Testis (tissue), 3 donors: ENCODE data around the gene CFAP61. TPM values are rescaled to one million over a fixed set of nuclear protein-coding genes. Genes with fewer than 3 reads are reported as not detected.
"Not testable (repeated sequence)": the region's sequence is repeated elsewhere in the genome, so short reads cannot be mapped to it uniquely, and the experiment has no call there.

Source experiments
- DNase-seq: peaks from one replicate; pipeline ENCODE4 v3.0.0-alpha.2; 2019
- H3K27ac ChIP-seq, 2 donors: fragments of 200-600 bp; sonication (generic); one replicate each; pipeline ENCODE4 v1.5.1; 2019
- H3K27me3 ChIP-seq: fragments of 200-600 bp; sonication (generic); one replicate; pipeline ENCODE4 v1.5.1; 2019
- H3K36me3 ChIP-seq: fragments of 200-600 bp; sonication (generic); one replicate; pipeline ENCODE4 v1.5.1; 2017; ENCODE audit warnings: low read depth; ENCODE audit errors: missing control alignments
- H3K4me1 ChIP-seq: fragments of 200-600 bp; sonication (generic); one replicate; pipeline ENCODE4 v1.5.1; 2019
- H3K4me3 ChIP-seq, 2 donors: fragments of 200-600 bp; sonication (generic); one replicate each; pipeline ENCODE4 v1.5.1; 2017 to 2019
- H3K9me3 ChIP-seq: fragments of 200-600 bp; sonication (generic); one replicate; pipeline ENCODE4 v1.5.1; 2017
- POLR2A ChIP-seq: fragments of 450-650 bp; IDR thresholded peaks from one replicate; pipeline ENCODE4 v1.6.1; 2017; ENCODE audit warnings: antibody characterized with exemption, mild to moderate bottlenecking, moderate library complexity
- WGBS, 2 donors: methylation state at CpG; one replicate each; pipeline ENCODE4 v1.1.5; 2018; 5-methylcytosine and 5-hydroxymethylcytosine counted together
- intact Hi-C: fragments of 100-400 bp; cut with DNase I; formaldehyde crosslinking; loops from one replicate; pipeline ENCODE4 v1.15.1; 2023; ENCODE audit warnings: low total_unique reads
- polyA plus RNA-seq: library from polyadenylated mRNA; stranded (reverse); fragments of 350-450 nt; fragmentation: Illumina TruSeq; extraction: RNeasy Lipid Tissue Mini Kit (QIAGEN cat#74804); gene quantifications from one replicate; pipeline ENCODE4 v1.2.3, GENCODE V29; 2014; ENCODE audit warnings: low read depth, low replicate concordance; ENCODE audit not compliant: insufficient read depth
- total RNA-seq, 2 donors: library from RNA; depleted of rRNA; stranded (reverse); fragments of >200 nt; gene quantifications; one replicate each; pipeline ENCODE4 v1.2.3, GENCODE V29; 2016
- TF ChIP-seq, protein P1 (sequence below), 3 experiments: fragments of 450-650 bp in 2 of 3; fragments of 200-600 bp in 1 of 3; sonication (generic) in 1 of 3; IDR thresholded peaks; one replicate each; pipeline ENCODE4 v1.5.1; 2016 to 2019; ENCODE audit warnings: antibody characterized with exemption in 3 of 3, mild to moderate bottlenecking in 2 of 3, moderate library complexity in 1 of 3

The CFAP61 gene
- total and polyA plus RNA-seq, 3 donors from 2014 or later: 21.4 to 76.0 (median 27.3) TPM

DNA sequence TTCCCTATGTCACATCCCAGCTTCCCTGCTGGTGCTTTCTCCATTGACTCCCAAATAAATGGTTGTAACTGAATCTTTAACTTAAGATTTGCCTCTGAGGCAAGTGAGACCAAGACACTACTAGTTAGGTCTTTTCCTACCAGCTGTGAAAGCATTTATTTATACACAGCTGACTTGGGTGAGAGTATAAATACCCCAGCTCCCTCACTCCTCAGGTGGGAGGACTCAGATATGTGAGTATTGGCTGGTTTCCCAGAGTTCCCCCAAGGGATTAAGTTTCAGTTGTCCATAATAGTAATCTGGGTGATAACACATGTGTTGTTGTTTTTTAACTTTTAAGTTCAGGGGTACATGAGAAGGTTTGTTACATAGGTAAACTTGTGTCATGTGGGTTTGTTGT, 49.8 kb downstream of the CFAP61 start:
- Histone ChIP-seq H3K36me3 (no peaks in the 10 kb centered on the region), H3K27ac (no peak overlapping the region), H3K4me3 (no peak overlapping the region), H3K9me3 (no peaks in the 10 kb centered on the region), H3K4me1 (no peaks in the 10 kb centered on the region), H3K27me3 (no peaks in the 10 kb centered on the region)
- intact Hi-C loops: no loop called here
- TF ChIP-seq, protein P1, sequence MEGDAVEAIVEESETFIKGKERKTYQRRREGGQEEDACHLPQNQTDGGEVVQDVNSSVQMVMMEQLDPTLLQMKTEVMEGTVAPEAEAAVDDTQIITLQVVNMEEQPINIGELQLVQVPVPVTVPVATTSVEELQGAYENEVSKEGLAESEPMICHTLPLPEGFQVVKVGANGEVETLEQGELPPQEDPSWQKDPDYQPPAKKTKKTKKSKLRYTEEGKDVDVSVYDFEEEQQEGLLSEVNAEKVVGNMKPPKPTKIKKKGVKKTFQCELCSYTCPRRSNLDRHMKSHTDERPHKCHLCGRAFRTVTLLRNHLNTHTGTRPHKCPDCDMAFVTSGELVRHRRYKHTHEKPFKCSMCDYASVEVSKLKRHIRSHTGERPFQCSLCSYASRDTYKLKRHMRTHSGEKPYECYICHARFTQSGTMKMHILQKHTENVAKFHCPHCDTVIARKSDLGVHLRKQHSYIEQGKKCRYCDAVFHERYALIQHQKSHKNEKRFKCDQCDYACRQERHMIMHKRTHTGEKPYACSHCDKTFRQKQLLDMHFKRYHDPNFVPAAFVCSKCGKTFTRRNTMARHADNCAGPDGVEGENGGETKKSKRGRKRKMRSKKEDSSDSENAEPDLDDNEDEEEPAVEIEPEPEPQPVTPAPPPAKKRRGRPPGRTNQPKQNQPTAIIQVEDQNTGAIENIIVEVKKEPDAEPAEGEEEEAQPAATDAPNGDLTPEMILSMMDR (IDR thresholded peaks at IDR 0.05): no peak
- no peak for TF ChIP-seq POLR2A
- DNase-seq: no peak

DNA sequence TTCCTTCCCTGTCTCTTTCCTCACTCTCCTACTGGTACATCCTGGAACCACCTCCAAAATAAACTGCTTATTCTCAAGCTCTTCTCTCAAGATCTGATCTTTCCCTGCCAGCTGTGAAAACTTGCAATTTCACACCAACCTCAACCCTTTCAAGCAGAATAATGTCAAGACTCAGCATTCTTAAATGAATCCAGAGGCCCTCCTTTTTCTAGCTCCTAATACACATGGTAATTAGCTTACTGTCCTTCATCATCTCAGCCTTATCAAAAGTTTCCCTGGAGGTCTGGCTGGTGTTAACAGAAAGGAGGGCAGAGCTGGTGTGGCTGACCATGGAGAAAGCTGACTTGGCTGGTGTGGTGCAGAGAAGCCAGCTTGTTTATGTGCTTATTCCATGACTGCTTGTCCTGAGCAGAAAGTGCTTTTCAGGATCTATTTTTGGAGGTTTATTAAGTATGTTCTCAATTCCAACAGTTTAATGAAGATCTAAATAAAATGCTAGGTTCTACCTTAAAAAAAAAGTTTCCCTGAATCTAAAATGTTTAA, 50.5 kb downstream of the CFAP61 start:
- Histone ChIP-seq H3K4me1 (no peaks in the 10 kb centered on the region), H3K36me3 (no peaks in the 10 kb centered on the region), H3K9me3 (no peaks in the 10 kb centered on the region), H3K27ac (no peak overlapping the region), H3K4me3 (no peak overlapping the region), H3K27me3 (no peaks in the 10 kb centered on the region)
- TF ChIP-seq, protein P1 (IDR thresholded peaks at IDR 0.05): no peak
- TF ChIP-seq POLR2A: no peak
- intact Hi-C loops: no loop called here
- no peak for DNase-seq

DNA sequence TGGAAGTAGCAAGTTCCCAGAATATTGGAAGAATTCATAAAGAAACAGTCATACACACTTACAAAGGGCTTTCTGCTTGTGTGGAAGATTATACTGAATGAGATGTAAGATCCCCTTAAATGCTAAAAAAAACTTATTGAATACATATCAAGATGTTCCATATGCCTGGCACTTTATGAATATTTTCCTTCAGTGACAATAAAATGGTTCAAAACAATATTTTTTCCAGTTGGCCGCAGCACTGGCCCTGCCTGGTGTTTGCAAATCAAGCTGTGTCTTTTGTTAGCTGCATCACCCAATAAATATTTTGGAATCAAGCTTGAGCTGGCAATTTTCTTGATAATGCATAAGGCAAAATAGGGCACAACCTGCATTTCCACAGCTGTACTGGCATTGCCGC, 51.2 kb downstream of the CFAP61 start:
- intact Hi-C loops: no loop called here
- Histone ChIP-seq H3K36me3 (no peaks in the 10 kb centered on the region), H3K27ac (no peak overlapping the region), H3K9me3 (no peaks in the 10 kb centered on the region), H3K4me1 (no peaks in the 10 kb centered on the region), H3K27me3 (no peaks in the 10 kb centered on the region), H3K4me3 (no peak overlapping the region)
- DNase-seq: no peak
- 86 to 89% methylated on average over 2 of the region's 2 CpGs for WGBS, 2 donors
- TF ChIP-seq, protein P1 (IDR thresholded peaks at IDR 0.05): no peak
- no peak for TF ChIP-seq POLR2A

DNA sequence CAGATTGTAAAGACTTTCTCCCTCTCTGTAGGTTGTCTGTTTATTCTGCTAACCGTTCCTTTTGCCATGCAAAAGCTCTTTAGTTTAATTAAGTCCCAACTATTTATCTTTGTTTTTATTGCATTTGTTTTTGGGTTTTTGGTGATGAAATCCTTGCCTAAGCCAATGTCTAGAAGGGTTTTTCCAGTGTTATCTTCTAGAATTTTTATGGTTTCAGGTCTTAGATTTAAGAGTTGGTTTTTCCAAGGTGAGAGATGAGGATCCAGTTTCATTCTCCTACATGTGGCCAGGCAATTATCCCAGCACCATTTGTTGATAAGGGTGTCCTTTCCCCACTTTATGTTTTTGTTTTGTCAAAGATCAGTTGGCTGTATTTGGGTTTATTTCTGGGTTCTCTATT, 70.9 kb downstream of the CFAP61 start:
- H3K4me3 ChIP-seq, DNase-seq, H3K27me3 ChIP-seq, H3K4me1 ChIP-seq, intact Hi-C loops, H3K27ac ChIP-seq, H3K9me3 ChIP-seq, H3K36me3 ChIP-seq: not testable (repeated sequence)
- 90 to 92% methylated on average over 1 of the region's 1 CpG for WGBS, 2 donors

DNA sequence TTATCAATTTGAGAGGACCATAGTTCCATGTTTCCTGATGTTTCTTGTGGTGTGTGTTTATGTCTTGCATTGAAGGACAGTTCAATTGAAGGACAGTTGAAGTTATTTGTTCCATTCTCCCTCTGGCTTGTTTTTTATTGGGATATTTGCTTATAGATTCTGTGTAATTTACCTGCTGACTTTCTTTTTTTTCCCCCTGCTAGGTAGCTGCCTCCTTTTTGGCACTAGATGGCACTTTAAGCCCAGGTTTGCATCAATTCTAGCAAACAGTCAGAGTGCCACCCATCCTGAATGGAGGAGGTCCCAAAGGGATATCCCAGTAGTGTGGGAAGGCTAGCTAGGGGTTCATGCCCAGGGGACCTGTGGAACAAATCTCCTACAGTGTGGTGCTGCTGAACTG, 78.1 kb downstream of the CFAP61 start:
- DNase-seq: no peak
- H3K27ac ChIP-seq: no peak overlapping the region
- no peaks in the 10 kb centered on the region for H3K9me3 ChIP-seq
- H3K36me3 ChIP-seq: no peaks in the 10 kb centered on the region
- intact Hi-C loops: no loop called here
- H3K4me3 ChIP-seq: no peak overlapping the region
- no peaks in the 10 kb centered on the region for H3K27me3 ChIP-seq
- no peaks in the 10 kb centered on the region for H3K4me1 ChIP-seq
- TF ChIP-seq, protein P1 (IDR thresholded peaks at IDR 0.05): no peak
- no peak for TF ChIP-seq POLR2A
